Ishikawa (cell line): Measurements from ENCODE around the gene MCOLN3.

Source experiments
- CEBPB ChIP-seq: IDR thresholded peaks from 2 replicates; pipeline ENCODE4 v1.6.1; 2012
- CREB1 ChIP-seq: IDR thresholded peaks from 2 replicates; pipeline ENCODE4 v1.6.1; 2012; ENCODE audit warnings: low read depth
- EGR1 ChIP-seq: IDR thresholded peaks from 2 replicates; pipeline ENCODE4 v1.6.1; 2012
- EP300 ChIP-seq: IDR thresholded peaks from 2 replicates; pipeline ENCODE4 v1.6.1; 2012; ENCODE audit warnings: borderline replicate concordance
- FOXM1 ChIP-seq: IDR thresholded peaks from 2 replicates; pipeline ENCODE4 v1.6.1; 2012; ENCODE audit warnings: low read depth, borderline replicate concordance
- NFIC ChIP-seq: IDR thresholded peaks from 2 replicates; pipeline ENCODE4 v1.6.1; 2012
- RAD21 ChIP-seq: IDR thresholded peaks from 2 replicates; pipeline ENCODE4 v1.6.1; 2012; ENCODE audit warnings: low read depth
- TAF1 ChIP-seq: IDR thresholded peaks from 2 replicates; pipeline ENCODE4 v1.6.1; 2012; ENCODE audit warnings: low read depth, mild to moderate bottlenecking
- TCF12 ChIP-seq: IDR thresholded peaks from 2 replicates; pipeline ENCODE4 v1.6.1; 2012; ENCODE audit warnings: low read depth
- TEAD4 ChIP-seq: IDR thresholded peaks from 2 replicates; pipeline ENCODE4 v1.6.1; 2012
- YY1 ChIP-seq: IDR thresholded peaks from 2 replicates; pipeline ENCODE4 v1.6.1; 2012; ENCODE audit warnings: low read depth
- ZBTB7A ChIP-seq: IDR thresholded peaks from 2 replicates; pipeline ENCODE4 v1.6.1; 2012; ENCODE audit warnings: low read depth
- TF ChIP-seq, protein P1 (sequence below): IDR thresholded peaks from 2 replicates; pipeline ENCODE4 v1.6.1; 2012
- TF ChIP-seq, protein P2 (sequence below): IDR thresholded peaks from 2 replicates; pipeline ENCODE4 v1.6.1; 2012
- TF ChIP-seq, protein P3 (sequence below): IDR thresholded peaks from 2 replicates; pipeline ENCODE4 v1.6.1; 2012; ENCODE audit warnings: low read depth, mild to moderate bottlenecking

The MCOLN3 gene

DNA sequence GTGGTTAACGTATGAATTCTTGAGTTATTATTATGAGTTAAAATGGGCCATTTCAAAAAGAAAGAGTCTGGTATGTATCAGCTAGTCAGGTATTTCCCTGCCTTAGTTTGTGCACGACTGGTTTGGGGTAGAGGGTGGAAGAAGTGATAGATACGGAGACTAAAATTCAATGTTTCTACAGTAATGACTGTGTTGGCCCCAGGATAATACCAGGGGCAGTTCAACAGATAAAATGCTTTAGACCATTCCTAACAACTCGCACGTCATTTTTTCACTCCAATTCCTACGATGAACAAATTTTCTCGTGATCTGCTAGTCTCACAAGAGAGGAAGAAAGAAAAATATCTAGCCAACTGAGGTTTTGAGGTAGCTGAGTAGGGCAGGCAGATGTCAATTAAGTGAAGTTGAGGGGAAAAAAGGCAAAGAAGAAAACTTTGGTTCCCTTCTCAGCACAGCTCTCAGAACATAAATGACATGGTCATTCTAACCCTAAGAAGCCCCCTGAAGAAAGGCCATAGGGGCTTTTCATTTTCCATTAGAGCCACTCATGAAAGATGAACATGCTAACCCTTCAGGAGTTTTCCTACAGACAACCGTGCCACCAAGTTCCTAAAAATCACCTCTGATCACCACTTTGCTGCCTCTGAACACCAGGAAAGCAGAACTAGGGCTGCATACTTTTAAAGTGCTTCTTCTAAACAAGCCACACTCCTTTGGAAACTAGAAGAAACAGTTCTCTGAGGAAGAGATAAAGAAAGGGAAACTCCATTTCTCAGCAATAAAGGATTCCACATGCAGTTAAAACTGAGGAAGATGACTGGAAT, 57.0 kb downstream of the MCOLN3 start:
- TF ChIP-seq, protein P1, sequence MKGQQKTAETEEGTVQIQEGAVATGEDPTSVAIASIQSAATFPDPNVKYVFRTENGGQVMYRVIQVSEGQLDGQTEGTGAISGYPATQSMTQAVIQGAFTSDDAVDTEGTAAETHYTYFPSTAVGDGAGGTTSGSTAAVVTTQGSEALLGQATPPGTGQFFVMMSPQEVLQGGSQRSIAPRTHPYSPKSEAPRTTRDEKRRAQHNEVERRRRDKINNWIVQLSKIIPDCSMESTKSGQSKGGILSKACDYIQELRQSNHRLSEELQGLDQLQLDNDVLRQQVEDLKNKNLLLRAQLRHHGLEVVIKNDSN, result no peak
- TF ChIP-seq, protein P2, sequence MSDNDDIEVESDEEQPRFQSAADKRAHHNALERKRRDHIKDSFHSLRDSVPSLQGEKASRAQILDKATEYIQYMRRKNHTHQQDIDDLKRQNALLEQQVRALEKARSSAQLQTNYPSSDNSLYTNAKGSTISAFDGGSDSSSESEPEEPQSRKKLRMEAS, result no peak
- TF ChIP-seq ZBTB7A (no peak), TCF12 (no peak), RAD21 (no peak), TAF1 (no peak), YY1 (no peak), FOXM1 (no peak), TEAD4 (no peak), CREB1 (no peak), CEBPB (no peak), EP300 (no peak), NFIC (no peak)
- TF ChIP-seq, protein P3, sequence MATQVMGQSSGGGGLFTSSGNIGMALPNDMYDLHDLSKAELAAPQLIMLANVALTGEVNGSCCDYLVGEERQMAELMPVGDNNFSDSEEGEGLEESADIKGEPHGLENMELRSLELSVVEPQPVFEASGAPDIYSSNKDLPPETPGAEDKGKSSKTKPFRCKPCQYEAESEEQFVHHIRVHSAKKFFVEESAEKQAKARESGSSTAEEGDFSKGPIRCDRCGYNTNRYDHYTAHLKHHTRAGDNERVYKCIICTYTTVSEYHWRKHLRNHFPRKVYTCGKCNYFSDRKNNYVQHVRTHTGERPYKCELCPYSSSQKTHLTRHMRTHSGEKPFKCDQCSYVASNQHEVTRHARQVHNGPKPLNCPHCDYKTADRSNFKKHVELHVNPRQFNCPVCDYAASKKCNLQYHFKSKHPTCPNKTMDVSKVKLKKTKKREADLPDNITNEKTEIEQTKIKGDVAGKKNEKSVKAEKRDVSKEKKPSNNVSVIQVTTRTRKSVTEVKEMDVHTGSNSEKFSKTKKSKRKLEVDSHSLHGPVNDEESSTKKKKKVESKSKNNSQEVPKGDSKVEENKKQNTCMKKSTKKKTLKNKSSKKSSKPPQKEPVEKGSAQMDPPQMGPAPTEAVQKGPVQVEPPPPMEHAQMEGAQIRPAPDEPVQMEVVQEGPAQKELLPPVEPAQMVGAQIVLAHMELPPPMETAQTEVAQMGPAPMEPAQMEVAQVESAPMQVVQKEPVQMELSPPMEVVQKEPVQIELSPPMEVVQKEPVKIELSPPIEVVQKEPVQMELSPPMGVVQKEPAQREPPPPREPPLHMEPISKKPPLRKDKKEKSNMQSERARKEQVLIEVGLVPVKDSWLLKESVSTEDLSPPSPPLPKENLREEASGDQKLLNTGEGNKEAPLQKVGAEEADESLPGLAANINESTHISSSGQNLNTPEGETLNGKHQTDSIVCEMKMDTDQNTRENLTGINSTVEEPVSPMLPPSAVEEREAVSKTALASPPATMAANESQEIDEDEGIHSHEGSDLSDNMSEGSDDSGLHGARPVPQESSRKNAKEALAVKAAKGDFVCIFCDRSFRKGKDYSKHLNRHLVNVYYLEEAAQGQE, result no peak

DNA sequence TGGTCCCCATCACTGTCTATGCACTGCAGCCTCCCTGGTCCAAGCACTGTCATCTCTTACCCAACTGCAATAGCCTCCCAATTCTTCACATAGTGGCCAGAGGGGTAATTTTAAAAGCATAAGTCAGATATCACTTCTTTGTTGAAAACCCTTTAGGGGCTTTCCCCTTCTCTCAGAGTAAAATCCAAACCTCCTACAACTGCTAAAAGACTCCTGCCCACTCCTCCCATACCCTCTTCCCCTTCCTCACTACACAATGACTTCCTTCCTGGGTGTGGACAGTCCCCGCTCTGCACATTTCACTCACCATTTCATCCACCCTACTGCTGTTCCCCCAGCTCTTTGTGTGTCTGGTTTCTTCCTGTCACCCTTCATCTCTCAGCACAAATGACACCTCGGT, 59.7 kb downstream of the MCOLN3 start:
- TF ChIP-seq, protein P1, result no peak
- TF ChIP-seq, protein P2, result no peak
- TF ChIP-seq TAF1 (no peak), ZBTB7A (no peak), CREB1 (no peak), CEBPB (no peak), NFIC (no peak), FOXM1 (no peak), RAD21 (no peak), YY1 (no peak), EP300 (no peak), TEAD4 (no peak), TCF12 (no peak), EGR1 (no peak)
- TF ChIP-seq, protein P3, result no peak

DNA sequence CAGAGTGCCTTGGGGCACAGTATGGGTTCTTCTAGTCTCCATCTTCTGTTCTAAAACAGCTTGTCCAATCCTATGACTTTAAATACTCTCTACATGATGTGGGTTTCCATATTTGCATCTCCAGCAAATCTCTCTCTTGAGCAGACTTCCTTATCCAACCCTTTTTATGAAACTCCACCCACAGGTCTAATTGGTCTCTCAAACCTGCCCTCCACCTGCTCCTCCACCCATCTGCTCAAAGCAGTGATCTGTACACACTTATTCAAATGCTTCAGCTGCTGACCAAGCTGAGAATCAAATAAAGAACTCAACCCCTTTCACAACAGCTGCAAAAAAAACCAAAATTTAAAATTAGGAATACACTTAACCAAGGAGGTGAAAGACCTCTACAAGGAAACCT, 62.9 kb downstream of the MCOLN3 start:
- TF ChIP-seq CREB1 (no peak), CEBPB (no peak), TEAD4 (no peak), FOXM1 (no peak), TAF1 (no peak), EGR1 (no peak), YY1 (no peak), EP300 (no peak), NFIC (no peak), TCF12 (no peak)
- TF ChIP-seq, protein P3, result no peak
- TF ChIP-seq, protein P1, result no peak
- TF ChIP-seq, protein P2, result no peak
